ENCODE results near the gene PHF11.

DNA sequence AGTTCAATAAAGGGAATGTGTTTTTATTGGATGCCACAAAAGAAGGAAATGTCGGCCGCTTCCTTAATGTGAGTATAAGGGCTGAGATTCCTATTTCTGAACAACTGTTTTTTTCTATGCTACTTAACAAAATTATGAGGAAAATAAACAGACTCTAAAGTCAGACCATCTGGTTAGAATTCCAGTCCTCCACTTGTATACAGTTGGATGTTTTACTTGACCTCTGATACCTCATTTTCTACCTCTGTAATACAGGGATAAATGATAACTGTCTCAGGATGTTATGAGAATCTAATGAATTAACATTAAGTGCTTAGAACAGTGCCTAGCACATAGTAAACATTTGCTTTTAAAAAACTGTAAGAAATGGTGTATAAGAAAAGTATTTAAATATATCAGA, 7.2 kb upstream of the PHF11 start:
- TF ChIP-seq, protein P1, sequence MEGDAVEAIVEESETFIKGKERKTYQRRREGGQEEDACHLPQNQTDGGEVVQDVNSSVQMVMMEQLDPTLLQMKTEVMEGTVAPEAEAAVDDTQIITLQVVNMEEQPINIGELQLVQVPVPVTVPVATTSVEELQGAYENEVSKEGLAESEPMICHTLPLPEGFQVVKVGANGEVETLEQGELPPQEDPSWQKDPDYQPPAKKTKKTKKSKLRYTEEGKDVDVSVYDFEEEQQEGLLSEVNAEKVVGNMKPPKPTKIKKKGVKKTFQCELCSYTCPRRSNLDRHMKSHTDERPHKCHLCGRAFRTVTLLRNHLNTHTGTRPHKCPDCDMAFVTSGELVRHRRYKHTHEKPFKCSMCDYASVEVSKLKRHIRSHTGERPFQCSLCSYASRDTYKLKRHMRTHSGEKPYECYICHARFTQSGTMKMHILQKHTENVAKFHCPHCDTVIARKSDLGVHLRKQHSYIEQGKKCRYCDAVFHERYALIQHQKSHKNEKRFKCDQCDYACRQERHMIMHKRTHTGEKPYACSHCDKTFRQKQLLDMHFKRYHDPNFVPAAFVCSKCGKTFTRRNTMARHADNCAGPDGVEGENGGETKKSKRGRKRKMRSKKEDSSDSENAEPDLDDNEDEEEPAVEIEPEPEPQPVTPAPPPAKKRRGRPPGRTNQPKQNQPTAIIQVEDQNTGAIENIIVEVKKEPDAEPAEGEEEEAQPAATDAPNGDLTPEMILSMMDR (IDR thresholded peaks at IDR 0.05; ENCODE audit: borderline replicate concordance, extremely low read depth, low read length, poor library complexity, severe bottlenecking): no peak
- TF ChIP-seq EZH2 (IDR thresholded peaks at IDR 0.05; ENCODE audit: borderline replicate concordance, low read depth, low read length, severe bottlenecking): no peak

Data from DND-41 (cell line).